ENCODE measurements around the gene SEMA3D. TPM values are rescaled to one million over a fixed set of nuclear protein-coding genes. Genes with fewer than 3 reads are reported as not detected.

Gene SEMA3D
- total RNA-seq, 2 donors from 2014 or later: 0.12 TPM; not detected in 1

- no peak overlapping the region for H3K27ac Mint-ChIP-seq
- no peaks in the 10 kb centered on the region for H3K36me3 Mint-ChIP-seq (ENCODE audit: low read depth)
- no peak for ATAC-seq
- H3K4me1 Mint-ChIP-seq: no peaks in the 10 kb centered on the region
- H3K9me3 ChIP-seq (ENCODE audit: control insufficient read depth, low read length, poor library complexity, severe bottlenecking): no peaks in the 10 kb centered on the region
- no peak for DNase-seq
- H3K4me3 Mint-ChIP-seq: no peak overlapping the region
- no peaks in the 10 kb centered on the region for H3K27me3 Mint-ChIP-seq
These were observed 83.5 kb downstream of the SEMA3D start for GRCh38 chr7:85103357-85103756.

GRCh38 chr7:85102813-85103350, 84.0 kb downstream of the SEMA3D start:
- Mint-ChIP-seq H3K27ac (no peak overlapping the region), H3K36me3 (ENCODE audit: low read depth) (no peaks in the 10 kb centered on the region)
- no peak for DNase-seq

GRCh38 chr7:85101347-85101746, 85.5 kb downstream of the SEMA3D start:
- H3K9me3 ChIP-seq (ENCODE audit: control insufficient read depth, low read length, poor library complexity, severe bottlenecking): no peaks in the 10 kb centered on the region
- no peaks in the 10 kb centered on the region for H3K4me1 Mint-ChIP-seq
- ATAC-seq: no peak
- no peak overlapping the region for H3K4me3 Mint-ChIP-seq
- no peak for DNase-seq
- no peaks in the 10 kb centered on the region for H3K36me3 Mint-ChIP-seq (ENCODE audit: low read depth)
- no peaks in the 10 kb centered on the region for H3K27me3 Mint-ChIP-seq
- H3K27ac Mint-ChIP-seq: no peak overlapping the region

More at GRCh38 chr7:85102813-85103350, 84.0 kb downstream of the SEMA3D start:
- ATAC-seq: no peak
- Mint-ChIP-seq H3K4me3 (no peak overlapping the region), H3K27me3 (no peaks in the 10 kb centered on the region), H3K4me1 (no peaks in the 10 kb centered on the region)
- H3K9me3 ChIP-seq (ENCODE audit: control insufficient read depth, low read length, poor library complexity, severe bottlenecking): no peaks in the 10 kb centered on the region

GRCh38 chr7:85097844-85098243, 89.0 kb downstream of the SEMA3D start:
- Mint-ChIP-seq H3K27ac (no peak overlapping the region), H3K36me3 (ENCODE audit: low read depth) (no peaks in the 10 kb centered on the region), H3K27me3 (no peaks in the 10 kb centered on the region), H3K4me3 (no peak overlapping the region), H3K4me1 (no peaks in the 10 kb centered on the region)
- no peak for ATAC-seq
- no peaks in the 10 kb centered on the region for H3K9me3 ChIP-seq (ENCODE audit: control insufficient read depth, low read length, poor library complexity, severe bottlenecking)
- no peak for DNase-seq

GRCh38 chr7:85095806-85096205, 91.0 kb downstream of the SEMA3D start:
- ATAC-seq: no peak
- Mint-ChIP-seq H3K27ac (no peak overlapping the region), H3K27me3 (no peaks in the 10 kb centered on the region)

GRCh38 chr7:85095366-85095765, 91.5 kb downstream of the SEMA3D start:
- H3K36me3 Mint-ChIP-seq (ENCODE audit: low read depth): no peaks in the 10 kb centered on the region
- ATAC-seq (no peak), DNase-seq (no peak)
- H3K4me3 Mint-ChIP-seq: no peak overlapping the region
- H3K27ac Mint-ChIP-seq: no peak overlapping the region
- no peaks in the 10 kb centered on the region for H3K9me3 ChIP-seq (ENCODE audit: control insufficient read depth, low read length, poor library complexity, severe bottlenecking)
- H3K27me3 Mint-ChIP-seq: no peaks in the 10 kb centered on the region
- H3K4me1 Mint-ChIP-seq: no peaks in the 10 kb centered on the region

More at GRCh38 chr7:85095806-85096205, 91.0 kb downstream of the SEMA3D start:
- no peaks in the 10 kb centered on the region for H3K4me1 Mint-ChIP-seq
- no peak for DNase-seq
- H3K36me3 Mint-ChIP-seq (ENCODE audit: low read depth): no peaks in the 10 kb centered on the region
- H3K9me3 ChIP-seq (ENCODE audit: control insufficient read depth, low read length, poor library complexity, severe bottlenecking): no peaks in the 10 kb centered on the region
- no peak overlapping the region for H3K4me3 Mint-ChIP-seq

GRCh38 chr7:85094046-85094725, 92.7 kb downstream of the SEMA3D start:
- DNase-seq (no peak), ATAC-seq (no peak)
- H3K4me1 Mint-ChIP-seq: no peaks in the 10 kb centered on the region
- H3K27me3 Mint-ChIP-seq: no peaks in the 10 kb centered on the region
- H3K36me3 Mint-ChIP-seq (ENCODE audit: low read depth): no peaks in the 10 kb centered on the region
- no peak overlapping the region for H3K4me3 Mint-ChIP-seq
- H3K27ac Mint-ChIP-seq: no peak overlapping the region
- H3K9me3 ChIP-seq (ENCODE audit: control insufficient read depth, low read length, poor library complexity, severe bottlenecking): no peaks in the 10 kb centered on the region

GRCh38 chr7:85091565-85091928, 95.3 kb downstream of the SEMA3D start:
- no peak overlapping the region for H3K27ac Mint-ChIP-seq
- DNase-seq (no peak), ATAC-seq (no peak)
- H3K4me1 Mint-ChIP-seq: no peaks in the 10 kb centered on the region
- no peaks in the 10 kb centered on the region for H3K36me3 Mint-ChIP-seq (ENCODE audit: low read depth)
- H3K4me3 Mint-ChIP-seq: no peak overlapping the region
- H3K9me3 ChIP-seq (ENCODE audit: control insufficient read depth, low read length, poor library complexity, severe bottlenecking): no peaks in the 10 kb centered on the region
- H3K27me3 Mint-ChIP-seq: no peaks in the 10 kb centered on the region

- Mint-ChIP-seq H3K36me3 (ENCODE audit: low read depth) (no peaks in the 10 kb centered on the region), H3K4me1 (no peaks in the 10 kb centered on the region), H3K27ac (no peak overlapping the region), H3K27me3 (no peaks in the 10 kb centered on the region), H3K4me3 (no peak overlapping the region)
- ATAC-seq (no peak), DNase-seq (no peak)
- H3K9me3 ChIP-seq (ENCODE audit: control insufficient read depth, low read length, poor library complexity, severe bottlenecking): no peaks in the 10 kb centered on the region
These were observed 95.8 kb downstream of the SEMA3D start for GRCh38 chr7:85090919-85091564.

GRCh38 chr7:85090143-85090542, 96.7 kb downstream of the SEMA3D start:
- no peaks in the 10 kb centered on the region for H3K9me3 ChIP-seq (ENCODE audit: control insufficient read depth, low read length, poor library complexity, severe bottlenecking)
- DNase-seq (no peak), ATAC-seq (no peak)
- H3K27ac Mint-ChIP-seq: no peak overlapping the region
- no peak overlapping the region for H3K4me3 Mint-ChIP-seq
- H3K36me3 Mint-ChIP-seq (ENCODE audit: low read depth): no peaks in the 10 kb centered on the region
- no peaks in the 10 kb centered on the region for H3K27me3 Mint-ChIP-seq
- H3K4me1 Mint-ChIP-seq: no peaks in the 10 kb centered on the region

GRCh38 chr7:85081846-85082245, 105.0 kb downstream of the SEMA3D start:
- no peak overlapping the region for H3K27ac Mint-ChIP-seq
- no peaks in the 10 kb centered on the region for H3K4me1 Mint-ChIP-seq
- ATAC-seq: no peak
- H3K27me3 Mint-ChIP-seq: no peaks in the 10 kb centered on the region
- no peak overlapping the region for H3K4me3 Mint-ChIP-seq
- no peaks in the 10 kb centered on the region for H3K9me3 ChIP-seq (ENCODE audit: control insufficient read depth, low read length, poor library complexity, severe bottlenecking)
- no peak for DNase-seq
- no peaks in the 10 kb centered on the region for H3K36me3 Mint-ChIP-seq (ENCODE audit: low read depth)

- Mint-ChIP-seq H3K27me3 (no peaks in the 10 kb centered on the region), H3K4me3 (no peak overlapping the region), H3K36me3 (ENCODE audit: low read depth) (no peaks in the 10 kb centered on the region), H3K27ac (no peak overlapping the region), H3K4me1 (no peaks in the 10 kb centered on the region)
- DNase-seq (no peak), ATAC-seq (no peak)
- no peaks in the 10 kb centered on the region for H3K9me3 ChIP-seq (ENCODE audit: control insufficient read depth, low read length, poor library complexity, severe bottlenecking)
These were observed 105.5 kb downstream of the SEMA3D start for GRCh38 chr7:85081392-85081791.

- H3K4me3 Mint-ChIP-seq: no peak overlapping the region
- no peak for DNase-seq
- no peaks in the 10 kb centered on the region for H3K4me1 Mint-ChIP-seq
- no peaks in the 10 kb centered on the region for H3K27me3 Mint-ChIP-seq
- ATAC-seq: no peak
- no peaks in the 10 kb centered on the region for H3K36me3 Mint-ChIP-seq (ENCODE audit: low read depth)
- H3K27ac Mint-ChIP-seq: no peak overlapping the region
- no peaks in the 10 kb centered on the region for H3K9me3 ChIP-seq (ENCODE audit: control insufficient read depth, low read length, poor library complexity, severe bottlenecking)
These were observed 107.4 kb downstream of the SEMA3D start for GRCh38 chr7:85079434-85079833.

GRCh38 chr7:85078181-85078580, 108.7 kb downstream of the SEMA3D start:
- no peak for ATAC-seq
- no peaks in the 10 kb centered on the region for H3K4me1 Mint-ChIP-seq
- H3K4me3 Mint-ChIP-seq: no peak overlapping the region
- no peaks in the 10 kb centered on the region for H3K9me3 ChIP-seq (ENCODE audit: control insufficient read depth, low read length, poor library complexity, severe bottlenecking)
- H3K36me3 Mint-ChIP-seq (ENCODE audit: low read depth): no peaks in the 10 kb centered on the region
- no peak for DNase-seq
- H3K27me3 Mint-ChIP-seq: no peaks in the 10 kb centered on the region
- no peak overlapping the region for H3K27ac Mint-ChIP-seq

All from T-helper 17 cell (primary cell).